Activated naive CD4-positive, alpha-beta T cell treated with anti-CD3 and anti-CD28 coated beads, Interleukin-2, amount 50 U/mL, for 16 hours (primary cell): Measurements from ENCODE around the gene NHP2.
"Not testable (repeated sequence)": the region's sequence is repeated elsewhere in the genome, so short reads cannot be mapped to it uniquely, and the experiment has no call there.

Source experiments
- DNase-seq: peaks from one replicate; pipeline ENCODE4 v3.0.0-alpha.2; 2020

The NHP2 gene

GRCh38 chr5:178153530-178154340, at the start of gene NHP2:
Gene NHP2 (minus strand): TSS chr5:178153885. CDS start chr5:178153817, 68 bp downstream.
- DNase-seq = peak; percentile 98

GRCh38 chr5:178202541-178202940, 48.9 kb upstream of the NHP2 start:
- DNase-seq = no peak

DNA sequence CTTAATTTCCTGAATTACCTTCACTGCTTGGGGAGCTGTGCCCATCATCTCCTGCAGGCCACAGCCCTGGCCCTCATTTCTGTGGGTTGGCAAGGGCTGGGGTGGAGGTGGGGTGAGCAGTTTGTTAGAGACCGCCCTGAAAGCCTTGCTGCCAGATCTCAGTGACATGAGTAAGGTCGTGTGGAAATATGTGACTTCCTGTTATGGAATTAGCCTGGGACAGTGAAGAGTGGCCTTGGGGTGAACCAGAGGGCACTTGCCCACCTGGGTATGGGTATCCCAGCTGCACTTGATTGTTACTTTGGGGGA, 48.2 kb upstream of the NHP2 start:
- DNase-seq = no peak

DNA sequence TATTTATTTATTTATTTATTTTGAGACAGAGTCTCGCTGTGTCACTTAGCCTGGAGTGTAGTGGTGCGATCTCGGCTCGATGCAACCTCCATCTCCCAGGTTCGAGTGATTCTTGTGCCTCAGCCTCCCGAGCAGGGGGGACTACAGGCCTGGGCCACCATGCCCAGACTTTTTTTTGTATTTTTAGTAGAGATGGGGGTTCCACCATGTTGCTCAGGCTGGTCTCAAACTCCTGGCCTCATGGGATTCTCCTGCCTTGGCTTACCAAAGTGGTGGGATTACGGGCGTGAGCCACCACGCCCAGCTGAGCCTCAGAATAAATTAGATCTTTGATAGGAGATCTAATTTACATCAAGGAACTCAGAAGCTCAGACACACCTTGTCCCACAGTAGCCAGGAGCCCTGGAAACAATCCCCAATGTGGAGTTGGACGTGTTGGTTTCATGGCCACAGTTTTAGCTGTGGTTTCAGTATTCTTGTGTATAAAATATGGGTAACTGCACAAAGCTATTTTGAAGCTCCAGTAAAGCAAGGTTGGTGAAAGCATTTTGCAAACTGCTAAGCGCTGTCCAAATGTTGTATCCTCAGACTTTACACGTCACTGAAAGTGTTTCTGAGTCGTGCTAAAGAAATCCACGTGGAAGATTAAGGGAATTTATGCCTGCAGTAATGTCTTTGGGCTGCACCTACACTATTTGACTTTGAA, 47.7 kb upstream of the NHP2 start:
- DNase-seq = no peak

DNA sequence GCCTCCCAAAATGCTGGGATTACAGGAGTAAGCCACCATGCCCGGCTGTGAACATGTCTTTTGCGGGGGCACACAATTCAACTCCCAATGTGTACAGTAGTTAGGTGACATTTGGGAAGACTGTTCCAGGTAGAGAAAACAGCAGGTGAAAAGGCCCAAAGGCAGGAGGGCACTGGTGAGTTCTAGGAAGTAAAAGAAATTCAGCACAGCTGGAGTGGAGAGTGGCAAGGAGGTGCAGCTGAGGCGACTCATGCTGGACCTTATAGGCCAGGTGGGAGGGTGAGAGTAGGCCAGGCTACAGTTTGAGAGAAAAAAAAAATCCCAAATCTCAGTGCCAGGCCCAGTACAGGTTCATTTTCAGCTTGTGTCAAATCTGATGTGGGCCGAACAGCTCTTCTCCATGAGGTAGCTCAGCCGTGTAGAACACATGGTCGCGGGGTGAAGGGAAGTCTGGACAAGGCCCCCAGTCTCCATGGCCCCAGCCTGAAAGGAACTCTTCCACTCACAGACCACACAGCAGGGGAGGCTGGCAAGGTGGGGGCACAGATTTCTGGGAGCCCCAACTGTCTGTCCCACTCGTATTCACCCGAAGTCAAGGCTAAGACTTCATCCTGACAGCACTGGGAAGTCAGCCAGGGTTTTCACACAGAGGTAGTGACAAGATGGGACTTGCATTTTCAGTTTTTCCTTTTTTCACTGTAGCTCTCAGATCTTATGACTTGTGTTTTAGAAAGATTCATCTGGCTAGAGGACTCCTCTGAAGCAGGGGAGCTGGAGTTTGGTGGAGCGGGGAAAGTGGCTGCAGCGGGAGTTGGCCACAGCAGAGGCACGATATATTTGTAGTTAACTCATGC, 46.1 kb upstream of the NHP2 start:
- no peak for DNase-seq

- DNase-seq = no peak
These were observed 45.0 kb upstream of the NHP2 start for GRCh38 chr5:178198706-178199105.

- not testable (repeated sequence) for DNase-seq
These were observed 44.5 kb upstream of the NHP2 start for GRCh38 chr5:178198151-178198550.

GRCh38 chr5:178196986-178197385, 43.3 kb upstream of the NHP2 start:
- DNase-seq = no peak

- no peak for DNase-seq
These were observed 42.7 kb upstream of the NHP2 start for GRCh38 chr5:178196281-178196812.

DNA sequence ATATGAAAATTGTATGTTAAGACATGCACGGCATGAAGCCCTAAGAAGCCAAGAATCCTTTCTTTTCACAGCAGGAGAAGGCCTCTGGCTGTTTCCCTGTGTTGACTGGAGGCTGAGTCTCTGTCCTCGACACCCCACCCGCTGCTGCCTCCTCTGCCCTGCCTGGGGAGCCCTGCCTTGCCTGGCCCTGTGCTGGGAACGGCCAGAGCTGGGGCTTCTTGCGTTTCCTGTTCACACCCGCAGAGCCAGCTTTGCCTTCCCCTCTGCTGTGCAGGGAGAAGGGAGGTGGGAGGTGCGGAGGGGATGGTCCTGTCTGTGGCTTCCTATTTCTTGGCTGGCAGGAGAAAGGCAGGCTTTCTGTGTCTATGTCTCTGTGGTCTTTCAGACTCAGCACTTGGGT, 40.3 kb upstream of the NHP2 start:
- DNase-seq = no peak

DNA sequence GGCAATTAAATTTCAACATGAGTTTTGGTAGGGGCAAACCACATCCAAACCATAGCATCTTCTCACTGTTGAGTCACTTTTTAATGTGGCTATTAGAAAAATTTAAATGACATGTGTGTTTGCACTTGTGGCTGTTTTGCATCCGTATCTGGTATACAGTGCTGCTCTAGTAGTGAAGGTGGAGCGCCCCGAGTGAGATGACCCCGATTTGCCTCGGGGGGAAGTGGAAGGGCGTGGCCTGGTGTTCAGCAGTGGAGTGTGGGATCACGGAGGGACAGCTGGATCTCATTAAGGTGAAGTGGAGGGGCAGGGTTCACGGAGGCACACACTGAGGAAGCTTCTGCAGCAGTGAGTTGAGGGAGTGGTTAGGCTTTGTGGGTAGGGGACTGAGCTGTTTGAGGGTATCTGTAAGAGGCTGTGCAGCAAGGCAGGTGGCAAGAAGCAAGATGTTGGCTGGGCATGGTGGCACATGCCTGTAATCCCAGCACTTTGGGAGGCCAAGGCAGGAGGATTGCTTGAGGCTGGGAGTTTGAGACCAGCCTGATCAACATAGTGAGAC, 39.6 kb upstream of the NHP2 start:
- DNase-seq = no peak

GRCh38 chr5:178192787-178193186, 39.1 kb upstream of the NHP2 start:
- DNase-seq = no peak

DNA sequence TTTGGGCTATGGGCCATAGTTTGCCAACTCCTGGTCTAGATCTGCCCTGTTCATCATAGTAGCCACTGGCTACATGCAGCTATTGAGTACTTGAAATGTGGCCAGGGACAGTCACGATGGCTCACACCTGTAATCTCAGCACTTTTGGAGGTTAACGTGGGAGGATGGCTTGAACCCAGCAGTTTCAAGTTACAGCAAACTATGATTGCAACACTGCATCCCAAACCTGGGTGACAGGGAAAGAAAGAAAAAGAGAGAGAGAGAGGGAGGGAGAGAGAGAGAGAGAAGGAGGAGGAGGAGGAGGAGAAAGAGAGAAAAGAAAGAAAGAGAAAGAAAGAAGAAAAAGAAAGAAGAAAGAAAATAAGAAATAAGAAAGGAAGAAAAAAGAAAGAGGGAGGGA, 38.6 kb upstream of the NHP2 start:
- no peak for DNase-seq

GRCh38 chr5:178191661-178192060, 38.0 kb upstream of the NHP2 start:
- no peak for DNase-seq

GRCh38 chr5:178189433-178189832, 35.7 kb upstream of the NHP2 start:
- no peak for DNase-seq

- DNase-seq = no peak
These were observed 33.3 kb upstream of the NHP2 start, which contains the start of gene GMCL2 for GRCh38 chr5:178187014-178187413. Gene GMCL2 (minus strand): TSS chr5:178187371. CDS start chr5:178187299, 72 bp downstream.

- DNase-seq = no peak
These were observed 32.7 kb upstream of the NHP2 start for GRCh38 chr5:178186427-178186826.

DNA sequence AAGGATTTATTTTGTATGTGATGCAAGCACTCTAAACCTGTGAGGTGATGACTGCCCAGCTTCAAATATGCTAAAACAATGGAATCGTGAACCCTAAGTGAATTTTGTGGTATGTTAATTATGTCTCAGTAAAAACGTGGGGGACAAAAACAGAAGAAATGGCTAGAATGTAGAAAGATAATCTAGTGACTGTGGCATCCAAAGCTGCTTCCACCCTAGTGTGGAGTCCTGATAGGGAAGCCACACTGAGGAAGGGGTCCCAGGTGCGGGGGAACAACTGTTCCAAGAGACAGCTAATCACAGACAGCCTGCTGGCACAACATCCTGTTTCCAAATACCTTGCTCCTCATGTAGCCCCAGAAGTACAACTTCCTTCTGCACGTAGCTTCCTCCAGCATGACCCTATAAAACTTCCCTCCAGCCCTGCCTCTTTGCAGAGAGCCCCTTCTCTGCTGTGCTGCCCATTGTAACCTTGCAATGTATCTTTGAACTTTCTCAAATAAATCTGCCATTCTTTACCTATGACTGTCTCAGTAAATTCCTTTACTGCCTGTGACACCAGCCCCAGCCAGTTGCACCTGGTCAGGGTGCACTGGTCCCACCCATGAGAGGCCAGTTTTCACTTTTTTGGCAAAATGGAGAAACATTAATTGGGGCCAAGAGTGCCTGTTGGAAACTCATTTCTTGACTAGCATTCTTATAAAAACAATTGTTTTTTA, 28.6 kb upstream of the NHP2 start:
- DNase-seq = no peak

- DNase-seq = no peak
These were observed 26.6 kb upstream of the NHP2 start for GRCh38 chr5:178180141-178180863.

DNA sequence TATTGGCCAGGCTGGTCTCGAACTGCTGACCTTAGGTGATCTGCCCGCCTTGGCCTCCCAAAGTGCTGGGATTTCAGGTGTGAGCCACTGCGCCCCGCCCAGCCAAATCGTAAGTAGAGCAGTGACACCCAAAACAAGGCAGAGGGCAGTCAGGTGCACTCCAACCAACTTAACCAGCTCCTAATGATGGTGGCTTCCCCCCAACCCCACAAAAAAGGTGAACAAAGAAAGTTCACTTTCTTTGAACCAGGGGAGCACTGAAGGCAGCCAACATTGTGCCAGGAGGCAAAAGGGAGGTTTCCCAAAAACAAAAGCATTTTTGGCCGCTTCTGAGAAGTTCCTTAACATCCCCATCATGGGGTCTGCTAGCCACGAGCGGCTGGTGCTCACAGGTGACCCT, 23.9 kb upstream of the NHP2 start:
- no peak for DNase-seq

- no peak for DNase-seq
These were observed 23.1 kb upstream of the NHP2 start for GRCh38 chr5:178176791-178177190.

- DNase-seq = no peak
These were observed 20.8 kb upstream of the NHP2 start for GRCh38 chr5:178174456-178174855.
